HFFc6 (cell line): Measurements from ENCODE around the gene COA7. TPM values are rescaled to one million over a fixed set of nuclear protein-coding genes. Genes with fewer than 3 reads are reported as not detected.

Source experiments
- DNase-seq: peaks from one replicate; pipeline ENCODE4 v3.0.0-alpha.2; 2018
- H3K27ac Mint-ChIP-seq: 2 replicates; pipeline ENCODE4 v1.8.0; 2020; ENCODE audit warnings: mild to moderate bottlenecking, mixed read lengths
- H3K27me3 Mint-ChIP-seq: 2 replicates; pipeline ENCODE4 v1.8.0; 2021; ENCODE audit warnings: mild to moderate bottlenecking, moderate library complexity, mixed read lengths; ENCODE audit not compliant: insufficient read depth
- H3K36me3 Mint-ChIP-seq: 2 replicates; pipeline ENCODE4 v1.8.0; 2021; ENCODE audit warnings: low read depth, mixed read lengths
- H3K4me1 Mint-ChIP-seq: 2 replicates; pipeline ENCODE4 v1.8.0; 2020; ENCODE audit warnings: low read depth, mixed read lengths
- H3K4me3 Mint-ChIP-seq: 2 replicates; pipeline ENCODE4 v1.8.0; 2020; ENCODE audit warnings: mild to moderate bottlenecking, moderate library complexity, mixed read lengths
- H3K9me3 Mint-ChIP-seq: 2 replicates; pipeline ENCODE4 v1.8.0; 2020; ENCODE audit warnings: mild to moderate bottlenecking, mixed read lengths
- CTCF ChIP-seq: fragments of 200-600 bp; sonication (generic); IDR thresholded peaks from 2 replicates; pipeline ENCODE4 v1.5.0; 2021; ENCODE audit warnings: antibody characterized with exemption, mild to moderate bottlenecking
- total RNA-seq, 6 experiments: library from RNA; stranded (reverse); fragmentation: NEBNext Ultra II Directional; extraction: Animal tissue kit (Norgen Biotek cat#: 25700); gene quantifications; 2 replicates in 1 of 6; 3 replicates in 5 of 6; pipeline ENCODE4 v1.2.3, GENCODE V29; 2021

The COA7 gene
- total RNA-seq, 6 experiments from 2014 or later, result 17.8 to 25.8 (median 20.1) TPM

GRCh38 chr1:52673513-52673912 lies 24.6 kb downstream of the COA7 start:
- TF ChIP-seq CTCF, result no peak
- peaks cover 2% of the 10 kb centered on the region; the same call in 1 of the 2 replicates for H3K27me3 Mint-ChIP-seq
- DNase-seq, result no peak
- H3K36me3 Mint-ChIP-seq, result no peaks in the 10 kb centered on the region
- H3K4me3 Mint-ChIP-seq, result no peak overlapping the region
- no peaks in the 10 kb centered on the region for H3K9me3 Mint-ChIP-seq
- H3K4me1 Mint-ChIP-seq, result peaks cover 33% of the 10 kb centered on the region
- H3K27ac Mint-ChIP-seq, result no peak overlapping the region

- Mint-ChIP-seq H3K36me3 (no peaks in the 10 kb centered on the region), H3K9me3 (no peaks in the 10 kb centered on the region), H3K4me1 (peaks cover 39% of the 10 kb centered on the region), H3K27ac (no peak overlapping the region), H3K27me3 (peaks cover 2% of the 10 kb centered on the region; the same call in 1 of the 2 replicates), H3K4me3 (no peak overlapping the region)
- no peak for DNase-seq
- TF ChIP-seq CTCF, result no peak
Measured at GRCh38 chr1:52672946-52673345, 25.2 kb downstream of the COA7 start.

- no peak for TF ChIP-seq CTCF
- Mint-ChIP-seq H3K27me3 (peaks cover 2% of the 10 kb centered on the region; the same call in 1 of the 2 replicates), H3K4me1 (peaks cover 30% of the 10 kb centered on the region), H3K27ac (no peak overlapping the region), H3K9me3 (no peaks in the 10 kb centered on the region), H3K36me3 (no peaks in the 10 kb centered on the region), H3K4me3 (no peak overlapping the region)
- DNase-seq, result no peak
Measured at GRCh38 chr1:52670604-52671003, 27.5 kb downstream of the COA7 start.

- Mint-ChIP-seq H3K36me3 (no peaks in the 10 kb centered on the region), H3K4me1 (peaks cover 26% of the 10 kb centered on the region), H3K27me3 (no peaks in the 10 kb centered on the region), H3K4me3 (no peak overlapping the region), H3K9me3 (no peaks in the 10 kb centered on the region), H3K27ac (peak overlapping the region; percentile 47)
- DNase-seq, result peak; percentile 52
- no peak for TF ChIP-seq CTCF
Measured at GRCh38 chr1:52669696-52670095, 28.5 kb downstream of the COA7 start.

GRCh38 chr1:52668711-52669110 lies 29.4 kb downstream of the COA7 start:
- TF ChIP-seq CTCF, result no peak
- H3K4me3 Mint-ChIP-seq, result no peak overlapping the region
- no peak for DNase-seq
- no peaks in the 10 kb centered on the region for H3K27me3 Mint-ChIP-seq
- no peaks in the 10 kb centered on the region for H3K9me3 Mint-ChIP-seq
- H3K27ac Mint-ChIP-seq, result peak overlapping the region; percentile 50
- H3K36me3 Mint-ChIP-seq, result no peaks in the 10 kb centered on the region
- peaks cover 24% of the 10 kb centered on the region for H3K4me1 Mint-ChIP-seq

GRCh38 chr1:52667984-52668383 lies 30.2 kb downstream of the COA7 start:
- Mint-ChIP-seq H3K4me3 (no peak overlapping the region), H3K9me3 (no peaks in the 10 kb centered on the region), H3K27me3 (no peaks in the 10 kb centered on the region), H3K27ac (no peak overlapping the region), H3K36me3 (no peaks in the 10 kb centered on the region), H3K4me1 (peaks cover 32% of the 10 kb centered on the region)
- no peak for TF ChIP-seq CTCF
- DNase-seq, result no peak
